HepG2 (cell line): ENCODE results near the gene PFDN1. TPM values are rescaled to one million over a fixed set of nuclear protein-coding genes. Genes with fewer than 3 reads are reported as not detected.

Experiments
- ESRRA ChIP-seq: sonication (generic); formaldehyde crosslinking; IDR thresholded peaks from 2 replicates; pipeline ENCODE4 v1.5.1; 2020; ENCODE audit warnings: mild to moderate bottlenecking, low read depth, missing genetic modification reagents
- HES4 ChIP-seq: sonication (generic); formaldehyde crosslinking; IDR thresholded peaks from 2 replicates; pipeline ENCODE4 v1.9.0; 2021; ENCODE audit warnings: mild to moderate bottlenecking, missing genetic modification reagents, borderline replicate concordance
- NFAT5 ChIP-seq: sonication (generic); formaldehyde crosslinking; IDR thresholded peaks from 2 replicates; pipeline ENCODE4 v1.4.0; 2020; ENCODE audit warnings: missing genetic modification reagents
- PHF20 ChIP-seq: sonication (generic); formaldehyde crosslinking; IDR thresholded peaks from 2 replicates; pipeline ENCODE4 v1.5.0; 2020; ENCODE audit warnings: mild to moderate bottlenecking, missing genetic modification reagents
- POGZ ChIP-seq: sonication (generic); formaldehyde crosslinking; IDR thresholded peaks from 2 replicates; pipeline ENCODE4 v1.4.0; 2020; ENCODE audit warnings: mild to moderate bottlenecking, missing genetic modification reagents
- POLR2A ChIP-seq, 2 experiments: IDR thresholded peaks; 2 replicates each; pipeline ENCODE4 v1.6.1; 2011; ENCODE audit warnings: low read depth in 2 of 2, low read length in 2 of 2, mild to moderate bottlenecking in 1 of 2, moderate library complexity in 1 of 2; ENCODE audit not compliant: insufficient read depth in 1 of 2
- RFXAP ChIP-seq: sonication (generic); formaldehyde crosslinking; IDR thresholded peaks from 2 replicates; pipeline ENCODE4 v1.4.0; 2020; ENCODE audit warnings: missing genetic modification reagents, borderline replicate concordance
- TSC22D2 ChIP-seq: sonication (generic); formaldehyde crosslinking; IDR thresholded peaks from 2 replicates; pipeline ENCODE4 v1.5.1; 2020; ENCODE audit warnings: missing genetic modification reagents, mild to moderate bottlenecking, borderline replicate concordance
- ZNF17 ChIP-seq: sonication (generic); formaldehyde crosslinking; IDR thresholded peaks from 2 replicates; pipeline ENCODE4 v1.5.0; 2020; ENCODE audit warnings: mild to moderate bottlenecking, missing genetic modification reagents
- ZNF251 ChIP-seq: sonication (generic); formaldehyde crosslinking; IDR thresholded peaks from 2 replicates; pipeline ENCODE4 v1.9.0; 2021; ENCODE audit warnings: mild to moderate bottlenecking, missing genetic modification reagents
- ZNF510 ChIP-seq: sonication (generic); formaldehyde crosslinking; IDR thresholded peaks from 2 replicates; pipeline ENCODE4 v1.4.0; 2020; ENCODE audit warnings: low read depth, mild to moderate bottlenecking, missing genetic modification reagents
- ZNF644 ChIP-seq: IDR thresholded peaks from 2 replicates; pipeline ENCODE4 v1.6.1; 2016; ENCODE audit warnings: low read depth
- ZNF746 ChIP-seq: sonication (generic); formaldehyde crosslinking; IDR thresholded peaks from 2 replicates; pipeline ENCODE4 v1.8.0; 2022; ENCODE audit warnings: mild to moderate bottlenecking, missing genetic modification reagents
- polyA plus RNA-seq, 8 experiments: library from polyadenylated mRNA; depleted of rRNA in 3 of 8; stranded (reverse) in 7 of 8; unstranded in 1 of 8; fragments of >200 nt; fragmentation: Illumina TruSeq in 4 of 8; extraction: Trizol in 4 of 8; gene quantifications; 2 replicates each; pipeline versions ENCODE4 v1.2.1 to v1.2.3, GENCODE V29; 2011 to 2016; ENCODE audit warnings: low read depth in 4 of 8, missing spikeins in 1 of 8, mixed read lengths in 1 of 8; ENCODE audit not compliant: insufficient read depth in 1 of 8
- total RNA-seq, 5 experiments: library from RNA; depleted of rRNA; stranded (reverse); fragments of >200 nt; fragmentation: Illumina TruSeq; extraction: Trizol; gene quantifications; 2 replicates each; pipeline ENCODE4 v1.2.3, GENCODE V29; 2016; ENCODE audit warnings: low read depth in 1 of 5
- TF ChIP-seq, protein P1 (sequence below): sonication (generic); formaldehyde crosslinking; IDR thresholded peaks from 2 replicates; pipeline ENCODE4 v1.4.0; 2020; ENCODE audit warnings: missing genetic modification reagents

Gene PFDN1
- total and polyA plus RNA-seq, 2 of the 13 experiments (the other 11 are each of a cell fraction or from before 2014, with no cell fraction given) = 67.2 to 70.8 TPM

DNA sequence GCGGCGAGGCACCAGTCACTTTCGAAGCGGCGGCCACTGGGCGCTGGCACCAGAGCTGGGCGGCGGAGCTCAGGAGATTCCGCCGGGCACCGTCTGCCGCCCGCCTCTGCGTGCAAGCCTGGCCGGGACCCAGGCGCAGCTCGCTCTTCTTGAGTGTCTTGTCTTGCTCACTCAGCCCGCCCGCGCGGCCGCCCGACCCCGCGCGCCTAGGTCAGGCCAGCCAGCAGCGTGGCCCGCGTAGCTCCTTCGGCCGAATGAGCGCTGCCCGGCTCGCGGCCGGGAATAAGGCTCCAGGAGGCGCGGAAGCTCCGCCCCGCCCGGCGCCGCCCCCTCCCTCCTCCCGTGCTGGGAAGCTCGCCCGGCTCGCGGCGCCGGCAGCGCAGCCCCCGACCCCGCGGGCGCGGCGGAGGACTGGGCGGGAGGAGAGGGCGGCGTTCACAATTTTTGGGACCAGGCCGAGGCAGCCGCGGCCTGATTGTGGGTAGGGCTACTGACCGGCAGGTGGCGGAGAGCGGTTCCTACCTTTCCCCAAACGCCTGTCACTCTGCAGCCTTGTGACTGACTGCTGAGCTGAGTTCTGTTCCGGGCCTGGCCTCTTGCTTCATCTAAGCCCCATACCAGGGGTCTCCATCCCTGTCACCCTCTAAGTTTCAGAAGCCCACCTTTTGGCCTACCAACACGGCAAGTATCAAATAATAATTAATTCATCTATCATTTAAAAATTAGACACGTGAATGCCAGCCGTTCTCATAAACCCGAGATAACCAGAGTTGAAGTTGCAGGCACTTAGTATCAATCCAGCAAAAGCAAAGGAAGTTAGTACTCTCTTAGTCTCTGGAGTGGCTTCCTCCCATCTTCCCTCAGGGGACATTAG, 43.7 kb upstream of the PFDN1 start, which contains the start of gene HBEGF (continued):
- TF ChIP-seq ZNF746 (CRISPR knock-in tag) = 0 out of 2 replicates have a peak, but pooled peaks have one; percentile 38
- TF ChIP-seq POLR2A (IDR thresholded peaks at IDR 0.05; ENCODE audit: insufficient read depth in 1 of 2, low read depth in 2 of 2, low read length in 2 of 2) = peak; percentile 63 to 85
- TF ChIP-seq PHF20 = no peak
- TF ChIP-seq, protein P1, sequence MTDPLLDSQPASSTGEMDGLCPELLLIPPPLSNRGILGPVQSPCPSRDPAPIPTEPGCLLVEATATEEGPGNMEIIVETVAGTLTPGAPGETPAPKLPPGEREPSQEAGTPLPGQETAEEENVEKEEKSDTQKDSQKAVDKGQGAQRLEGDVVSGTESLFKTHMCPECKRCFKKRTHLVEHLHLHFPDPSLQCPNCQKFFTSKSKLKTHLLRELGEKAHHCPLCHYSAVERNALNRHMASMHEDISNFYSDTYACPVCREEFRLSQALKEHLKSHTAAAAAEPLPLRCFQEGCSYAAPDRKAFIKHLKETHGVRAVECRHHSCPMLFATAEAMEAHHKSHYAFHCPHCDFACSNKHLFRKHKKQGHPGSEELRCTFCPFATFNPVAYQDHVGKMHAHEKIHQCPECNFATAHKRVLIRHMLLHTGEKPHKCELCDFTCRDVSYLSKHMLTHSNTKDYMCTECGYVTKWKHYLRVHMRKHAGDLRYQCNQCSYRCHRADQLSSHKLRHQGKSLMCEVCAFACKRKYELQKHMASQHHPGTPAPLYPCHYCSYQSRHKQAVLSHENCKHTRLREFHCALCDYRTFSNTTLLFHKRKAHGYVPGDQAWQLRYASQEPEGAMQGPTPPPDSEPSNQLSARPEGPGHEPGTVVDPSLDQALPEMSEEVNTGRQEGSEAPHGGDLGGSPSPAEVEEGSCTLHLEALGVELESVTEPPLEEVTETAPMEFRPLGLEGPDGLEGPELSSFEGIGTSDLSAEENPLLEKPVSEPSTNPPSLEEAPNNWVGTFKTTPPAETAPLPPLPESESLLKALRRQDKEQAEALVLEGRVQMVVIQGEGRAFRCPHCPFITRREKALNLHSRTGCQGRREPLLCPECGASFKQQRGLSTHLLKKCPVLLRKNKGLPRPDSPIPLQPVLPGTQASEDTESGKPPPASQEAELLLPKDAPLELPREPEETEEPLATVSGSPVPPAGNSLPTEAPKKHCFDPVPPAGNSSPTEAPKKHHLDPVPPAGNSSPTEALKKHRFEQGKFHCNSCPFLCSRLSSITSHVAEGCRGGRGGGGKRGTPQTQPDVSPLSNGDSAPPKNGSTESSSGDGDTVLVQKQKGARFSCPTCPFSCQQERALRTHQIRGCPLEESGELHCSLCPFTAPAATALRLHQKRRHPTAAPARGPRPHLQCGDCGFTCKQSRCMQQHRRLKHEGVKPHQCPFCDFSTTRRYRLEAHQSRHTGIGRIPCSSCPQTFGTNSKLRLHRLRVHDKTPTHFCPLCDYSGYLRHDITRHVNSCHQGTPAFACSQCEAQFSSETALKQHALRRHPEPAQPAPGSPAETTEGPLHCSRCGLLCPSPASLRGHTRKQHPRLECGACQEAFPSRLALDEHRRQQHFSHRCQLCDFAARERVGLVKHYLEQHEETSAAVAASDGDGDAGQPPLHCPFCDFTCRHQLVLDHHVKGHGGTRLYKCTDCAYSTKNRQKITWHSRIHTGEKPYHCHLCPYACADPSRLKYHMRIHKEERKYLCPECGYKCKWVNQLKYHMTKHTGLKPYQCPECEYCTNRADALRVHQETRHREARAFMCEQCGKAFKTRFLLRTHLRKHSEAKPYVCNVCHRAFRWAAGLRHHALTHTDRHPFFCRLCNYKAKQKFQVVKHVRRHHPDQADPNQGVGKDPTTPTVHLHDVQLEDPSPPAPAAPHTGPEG (CRISPR knock-in tag) = peak; percentile 95
- TF ChIP-seq POGZ (CRISPR knock-in tag) = peak; percentile 58; the same call in 1 of the 2 replicates
- no peak for TF ChIP-seq HES4 (CRISPR knock-in tag)
- TF ChIP-seq ESRRA (CRISPR knock-in tag) = 0 out of 2 replicates have a peak, but pooled peaks have one; percentile 29
- no peak for TF ChIP-seq ZNF644
- no peak; the same call in 1 of the 2 replicates for TF ChIP-seq NFAT5 (CRISPR knock-in tag)
- TF ChIP-seq ZNF17 (CRISPR knock-in tag) = no peak
- no peak for TF ChIP-seq RFXAP (CRISPR knock-in tag)
- no peak for TF ChIP-seq TSC22D2 (CRISPR knock-in tag)
- TF ChIP-seq ZNF251 = no peak
- TF ChIP-seq ZNF510 (CRISPR knock-in tag) = no peak
